ENCODE results near the gene EAF1.
"Not testable (repeated sequence)": the region's sequence is repeated elsewhere in the genome, so short reads cannot be mapped to it uniquely, and the experiment has no call there.

Gene EAF1

GRCh38 chr3:15453991-15454625, 26.7 kb downstream of the EAF1 start:
- Histone ChIP-seq H3K27ac (ENCODE audit: low read depth, low read length) (no peak overlapping the region), H3K27me3 (ENCODE audit: control insufficient read depth in 1 of 2, insufficient read depth in 2 of 2, low read length in 2 of 2) (no peaks in the 10 kb centered on the region), H3K9me3 (ENCODE audit: low read length) (no peaks in the 10 kb centered on the region), H3K36me3 (ENCODE audit: insufficient read depth, low read length) (peaks cover 11% of the 10 kb centered on the region), H3K4me1 (ENCODE audit: insufficient read depth, low read length) (no peaks in the 10 kb centered on the region), H3K4me3 (ENCODE audit: low read depth in 1 of 2, low read length in 2 of 2) (no peak overlapping the region), H3K9ac (ENCODE audit: low read length) (no peak overlapping the region)

GRCh38 chr3:15454965-15455364, 27.6 kb downstream of the EAF1 start:
- Histone ChIP-seq H3K4me1 (ENCODE audit: insufficient read depth, low read length) (no peaks in the 10 kb centered on the region), H3K9me3 (ENCODE audit: low read length) (no peaks in the 10 kb centered on the region), H3K4me3 (ENCODE audit: low read depth in 1 of 2, low read length in 2 of 2) (no peak overlapping the region), H3K27ac (ENCODE audit: low read depth, low read length) (no peak overlapping the region), H3K27me3 (ENCODE audit: control insufficient read depth in 1 of 2, insufficient read depth in 2 of 2, low read length in 2 of 2) (no peaks in the 10 kb centered on the region), H3K9ac (ENCODE audit: low read length) (no peak overlapping the region), H3K36me3 (ENCODE audit: insufficient read depth, low read length) (peaks cover 11% of the 10 kb centered on the region)

DNA sequence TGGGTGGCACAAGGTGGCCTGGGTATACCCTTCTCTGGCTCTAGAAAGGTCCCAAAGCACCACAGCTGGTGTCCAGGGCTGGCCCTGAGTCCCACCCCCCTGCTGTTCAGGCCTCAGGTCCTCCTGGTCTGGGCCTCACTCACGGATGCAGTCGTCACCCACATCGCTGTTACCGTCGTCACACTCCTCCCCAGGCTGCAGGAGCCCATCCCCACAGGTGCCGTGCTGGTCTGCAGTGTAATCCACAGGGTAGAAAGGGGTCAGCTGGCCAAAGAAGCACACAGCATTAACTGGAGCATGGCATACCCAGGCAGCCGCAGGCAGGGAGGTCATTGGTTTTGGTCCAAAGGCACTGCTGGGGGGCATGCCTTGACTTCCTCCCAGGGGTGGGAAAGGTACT, 28.4 kb downstream of the EAF1 start:
- H3K9me3 ChIP-seq (ENCODE audit: low read length): no peaks in the 10 kb centered on the region
- H3K4me1 ChIP-seq (ENCODE audit: insufficient read depth, low read length): no peaks in the 10 kb centered on the region
- H3K27ac ChIP-seq (ENCODE audit: low read depth, low read length): no peak overlapping the region
- peaks cover 6% of the 10 kb centered on the region for H3K36me3 ChIP-seq (ENCODE audit: insufficient read depth, low read length)
- no peak overlapping the region for H3K9ac ChIP-seq (ENCODE audit: low read length)
- no peak overlapping the region for H3K4me3 ChIP-seq (ENCODE audit: low read depth in 1 of 2, low read length in 2 of 2)
- no peaks in the 10 kb centered on the region for H3K27me3 ChIP-seq (ENCODE audit: control insufficient read depth in 1 of 2, insufficient read depth in 2 of 2, low read length in 2 of 2)

GRCh38 chr3:15456321-15456720, 28.9 kb downstream of the EAF1 start:
- Histone ChIP-seq H3K4me1 (ENCODE audit: insufficient read depth, low read length) (no peaks in the 10 kb centered on the region), H3K27ac (ENCODE audit: low read depth, low read length) (no peak overlapping the region), H3K9ac (ENCODE audit: low read length) (no peak overlapping the region), H3K27me3 (ENCODE audit: control insufficient read depth in 1 of 2, insufficient read depth in 2 of 2, low read length in 2 of 2) (no peaks in the 10 kb centered on the region), H3K36me3 (ENCODE audit: insufficient read depth, low read length) (peaks cover 2% of the 10 kb centered on the region), H3K4me3 (ENCODE audit: low read depth in 1 of 2, low read length in 2 of 2) (no peak overlapping the region), H3K9me3 (ENCODE audit: low read length) (no peaks in the 10 kb centered on the region)

GRCh38 chr3:15456915-15457314, 29.5 kb downstream of the EAF1 start:
- not testable (repeated sequence) for H3K27ac ChIP-seq (ENCODE audit: low read depth, low read length); H3K9ac ChIP-seq (ENCODE audit: low read length); H3K36me3 ChIP-seq (ENCODE audit: insufficient read depth, low read length); H3K27me3 ChIP-seq (ENCODE audit: control insufficient read depth in 1 of 2, insufficient read depth in 2 of 2, low read length in 2 of 2); H3K9me3 ChIP-seq (ENCODE audit: low read length); H3K4me3 ChIP-seq (ENCODE audit: low read depth in 1 of 2, low read length in 2 of 2); H3K4me1 ChIP-seq (ENCODE audit: insufficient read depth, low read length)

- Histone ChIP-seq H3K36me3 (ENCODE audit: insufficient read depth, low read length) (no peaks in the 10 kb centered on the region), H3K9ac (ENCODE audit: low read length) (no peak overlapping the region), H3K27me3 (ENCODE audit: control insufficient read depth in 1 of 2, insufficient read depth in 2 of 2, low read length in 2 of 2) (no peaks in the 10 kb centered on the region), H3K9me3 (ENCODE audit: low read length) (no peaks in the 10 kb centered on the region), H3K4me3 (ENCODE audit: low read depth in 1 of 2, low read length in 2 of 2) (no peak overlapping the region), H3K4me1 (ENCODE audit: insufficient read depth, low read length) (no peaks in the 10 kb centered on the region), H3K27ac (ENCODE audit: low read depth, low read length) (no peak overlapping the region)
These were observed 30.9 kb downstream of the EAF1 start for GRCh38 chr3:15458212-15458780.

GRCh38 chr3:15460891-15461531, 33.6 kb downstream of the EAF1 start:
- Histone ChIP-seq H3K9ac (ENCODE audit: low read length) (no peak overlapping the region), H3K27ac (ENCODE audit: low read depth, low read length) (no peak overlapping the region), H3K9me3 (ENCODE audit: low read length) (no peaks in the 10 kb centered on the region), H3K4me1 (ENCODE audit: insufficient read depth, low read length) (no peaks in the 10 kb centered on the region), H3K4me3 (ENCODE audit: low read depth in 1 of 2, low read length in 2 of 2) (no peak overlapping the region), H3K36me3 (ENCODE audit: insufficient read depth, low read length) (no peaks in the 10 kb centered on the region), H3K27me3 (ENCODE audit: control insufficient read depth in 1 of 2, insufficient read depth in 2 of 2, low read length in 2 of 2) (no peaks in the 10 kb centered on the region)

- H3K36me3 ChIP-seq (ENCODE audit: insufficient read depth, low read length): no peaks in the 10 kb centered on the region
- no peak overlapping the region for H3K27ac ChIP-seq (ENCODE audit: low read depth, low read length)
- no peak overlapping the region for H3K4me3 ChIP-seq (ENCODE audit: low read depth in 1 of 2, low read length in 2 of 2)
- no peaks in the 10 kb centered on the region for H3K9me3 ChIP-seq (ENCODE audit: low read length)
- no peak overlapping the region for H3K9ac ChIP-seq (ENCODE audit: low read length)
- H3K4me1 ChIP-seq (ENCODE audit: insufficient read depth, low read length): no peaks in the 10 kb centered on the region
- H3K27me3 ChIP-seq (ENCODE audit: control insufficient read depth in 1 of 2, insufficient read depth in 2 of 2, low read length in 2 of 2): no peaks in the 10 kb centered on the region
These were observed 35.1 kb downstream of the EAF1 start for GRCh38 chr3:15462451-15462850.

DNA sequence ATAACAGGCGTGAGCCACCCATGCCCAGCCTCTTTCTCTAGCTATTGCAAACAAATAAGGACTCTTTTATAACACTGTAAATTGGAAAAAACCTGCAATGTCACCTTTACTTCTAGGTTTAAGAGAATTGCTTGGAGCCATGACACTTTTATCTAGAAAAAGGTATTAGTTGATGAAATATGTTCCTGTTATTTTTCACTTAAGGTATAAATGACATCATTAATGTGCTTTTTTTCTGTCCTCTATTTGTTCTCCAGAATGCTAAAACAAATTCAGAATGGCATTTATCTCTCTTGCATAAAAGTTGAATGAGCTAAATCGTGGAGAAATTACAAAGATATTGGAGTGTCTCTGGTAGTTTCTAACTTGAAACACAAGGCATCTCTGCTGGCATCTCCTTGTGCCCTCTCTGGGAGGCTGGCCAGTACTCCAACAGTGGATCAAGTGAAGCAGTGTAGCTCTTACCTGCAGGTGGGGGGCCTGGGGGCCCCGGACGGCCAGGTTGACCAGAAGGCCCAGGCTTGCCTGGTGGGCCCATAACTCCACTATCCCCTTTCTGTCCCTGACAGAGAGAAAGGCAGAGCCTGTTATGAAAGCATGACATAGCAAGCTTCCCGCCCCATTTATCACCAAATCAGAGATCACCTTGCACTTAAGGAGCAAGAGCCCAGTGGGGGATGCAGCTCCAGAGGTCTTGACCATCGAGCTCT, 38.6 kb downstream of the EAF1 start:
- H3K27ac ChIP-seq (ENCODE audit: low read depth, low read length): no peak overlapping the region
- H3K27me3 ChIP-seq (ENCODE audit: control insufficient read depth in 1 of 2, insufficient read depth in 2 of 2, low read length in 2 of 2): no peaks in the 10 kb centered on the region
- H3K4me1 ChIP-seq (ENCODE audit: insufficient read depth, low read length): no peaks in the 10 kb centered on the region
- H3K9ac ChIP-seq (ENCODE audit: low read length): no peak overlapping the region
- no peaks in the 10 kb centered on the region for H3K9me3 ChIP-seq (ENCODE audit: low read length)
- H3K4me3 ChIP-seq (ENCODE audit: low read depth in 1 of 2, low read length in 2 of 2): no peak overlapping the region
- H3K36me3 ChIP-seq (ENCODE audit: insufficient read depth, low read length): no peaks in the 10 kb centered on the region

DNA sequence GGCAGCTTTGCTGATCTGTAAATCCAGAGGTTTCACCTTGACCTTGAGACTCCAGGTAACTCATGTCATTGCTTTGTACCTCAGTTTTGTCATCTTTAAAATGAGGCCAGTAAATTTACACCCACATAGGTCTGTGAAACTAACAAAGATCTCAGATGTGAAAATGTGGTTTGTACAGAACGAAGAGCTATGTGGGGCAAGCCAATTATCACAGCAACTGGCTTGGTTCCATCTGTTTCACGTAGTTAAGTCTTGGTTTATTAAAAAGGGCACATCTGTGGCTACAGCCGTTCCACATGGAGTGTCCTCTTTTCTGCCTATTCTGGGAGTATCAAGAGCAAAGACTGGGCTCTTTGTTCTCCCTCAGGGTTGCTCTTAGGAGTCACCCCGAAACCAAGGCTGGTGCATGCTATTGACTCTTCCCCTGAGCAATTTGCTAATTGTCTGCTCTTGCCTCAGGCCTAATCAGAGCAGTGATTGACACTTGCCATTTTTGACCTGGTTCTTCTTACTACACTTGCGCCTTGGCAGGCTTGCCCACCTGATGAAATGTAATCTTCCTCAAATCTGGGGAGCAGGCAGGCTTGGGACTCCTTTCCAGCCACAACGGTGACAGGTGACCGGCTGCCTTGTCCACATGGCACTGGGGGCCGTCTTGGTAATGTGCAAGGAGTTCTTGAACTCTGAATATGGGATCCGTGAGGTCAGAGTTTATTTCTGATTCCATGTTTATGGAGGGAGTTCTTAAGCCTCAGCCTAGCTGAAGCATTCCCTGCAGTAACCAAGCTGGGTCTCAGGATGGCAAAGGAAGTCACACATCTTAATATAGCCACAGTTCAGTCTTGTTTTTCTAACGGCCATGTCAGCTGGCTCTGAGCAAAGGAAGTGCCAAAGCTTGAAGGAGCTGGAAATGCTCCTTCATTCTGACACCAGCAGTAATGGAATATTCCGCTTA, 40.1 kb downstream of the EAF1 start:
- no peak overlapping the region for H3K27ac ChIP-seq (ENCODE audit: low read depth, low read length)
- no peaks in the 10 kb centered on the region for H3K4me1 ChIP-seq (ENCODE audit: insufficient read depth, low read length)
- H3K36me3 ChIP-seq (ENCODE audit: insufficient read depth, low read length): no peaks in the 10 kb centered on the region
- no peaks in the 10 kb centered on the region for H3K9me3 ChIP-seq (ENCODE audit: low read length)
- no peaks in the 10 kb centered on the region for H3K27me3 ChIP-seq (ENCODE audit: control insufficient read depth in 1 of 2, insufficient read depth in 2 of 2, low read length in 2 of 2)
- H3K4me3 ChIP-seq (ENCODE audit: low read depth in 1 of 2, low read length in 2 of 2): no peak overlapping the region
- H3K9ac ChIP-seq (ENCODE audit: low read length): no peak overlapping the region

DNA sequence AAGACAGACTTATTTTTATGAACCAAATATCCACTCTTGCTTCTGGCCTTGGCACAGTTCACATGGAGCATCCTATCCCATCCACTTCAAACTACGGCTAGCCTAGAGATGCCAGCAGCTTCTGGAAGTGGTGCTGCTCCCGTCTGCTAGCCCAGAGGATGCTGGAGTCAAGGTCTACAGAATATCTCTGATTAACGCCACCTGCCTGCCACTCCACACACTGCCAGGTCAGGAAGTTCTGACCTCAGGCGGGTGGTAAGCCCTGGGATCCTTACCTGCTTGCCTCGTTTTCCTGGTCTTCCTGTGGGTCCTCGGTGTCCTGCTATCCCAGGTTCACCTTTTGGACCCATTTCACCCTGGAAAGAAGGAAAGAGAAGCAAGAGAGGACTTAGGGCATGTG, 42.9 kb downstream of the EAF1 start:
- no peak overlapping the region for H3K4me3 ChIP-seq (ENCODE audit: low read depth in 1 of 2, low read length in 2 of 2)
- H3K27me3 ChIP-seq (ENCODE audit: control insufficient read depth in 1 of 2, insufficient read depth in 2 of 2, low read length in 2 of 2): no peaks in the 10 kb centered on the region
- H3K9me3 ChIP-seq (ENCODE audit: low read length): no peaks in the 10 kb centered on the region

More for the DNA sequence above, 42.9 kb downstream of the EAF1 start:
- H3K9ac ChIP-seq (ENCODE audit: low read length): no peak overlapping the region
- H3K4me1 ChIP-seq (ENCODE audit: insufficient read depth, low read length): no peaks in the 10 kb centered on the region
- no peaks in the 10 kb centered on the region for H3K36me3 ChIP-seq (ENCODE audit: insufficient read depth, low read length)
- no peak overlapping the region for H3K27ac ChIP-seq (ENCODE audit: low read depth, low read length)

Measured in muscle layer of colon (tissue), 2 donors.